HCT116 (cell line): Measurements from ENCODE around the gene TTC16. TPM values are rescaled to one million over a fixed set of nuclear protein-coding genes. Genes with fewer than 3 reads are reported as not detected.

Experiments used
- ATAC-seq: fragments of 200-7000 bp; cut with Tn5 transposase; 2 replicates; pipeline ENCODE4 v1.9.1; 2020; ENCODE audit warnings: mild to moderate bottlenecking, moderate library complexity
- BruUV-seq: library from RNA; stranded (reverse); fragments of 400-500 nt; replicated peaks from 2 replicates; lab custom pipeline; 2021; lab: Mats Ljungman, UMichigan
- CTCF ChIA-PET: fragments of 300-600 bp; sonication (Branson Sonifier 250); formaldehyde crosslinking; loops from one replicate; lab custom pipeline; 2021; ENCODE audit warnings: antibody characterized with exemption; lab: Charles Lee
- POLR2A ChIA-PET: fragments of 300-600, 350-600 bp; sonication (Branson Sonifier 250); formaldehyde crosslinking; loops from one replicate; lab custom pipeline; 2021; ENCODE audit warnings: antibody characterized with exemption; lab: Charles Lee
- RAD21 ChIA-PET, 2 experiments: fragments of 300-600 bp; sonication (Branson Sonifier 250); formaldehyde crosslinking; loops; one replicate each; lab custom pipeline; 2023; ENCODE audit warnings: low total read pairs in 2 of 2; ENCODE audit not compliant: uncharacterized antibody in 2 of 2, unreplicated experiment in 2 of 2, low non-redundant PET in 1 of 2; lab: Charles Lee
- DNase-seq: peaks from one replicate; pipeline ENCODE4 v3.0.0-alpha.2; 2010; ENCODE audit warnings: low read depth, low spot score
- H2AFZ ChIP-seq: fragments of 200-600 bp; shearing (Covaris generic), sonication (generic); 2 replicates; pipeline ENCODE4 v1.6.1; 2017; ENCODE audit warnings: low read depth, mixed run types, mixed read lengths, antibody characterized with exemption, low read length; ENCODE audit not compliant: poor library complexity, severe bottlenecking
- H3K27ac ChIP-seq: 2 replicates; pipeline ENCODE4 v1.5.1; 2012; ENCODE audit warnings: low read depth, low read length
- H3K27me3 ChIP-seq: fragments of 200-600 bp; sonication (generic); 2 replicates; pipeline ENCODE4 v1.6.1; 2016; ENCODE audit warnings: mixed run types, low read length, mixed read lengths; ENCODE audit not compliant: insufficient read depth
- H3K36me3 ChIP-seq, 2 experiments: fragments of 200-500 bp in 1 of 2; fragments of 200-600 bp in 1 of 2; sonication (Bioruptor generic) in 1 of 2; sonication (generic) in 1 of 2; 2 replicates each; pipeline versions ENCODE4 v1.5.1 to v1.6.1; 2014 to 2016; ENCODE audit warnings: low read length in 2 of 2, inconsistent platforms in 1 of 2, mixed read lengths in 1 of 2, mixed run types in 1 of 2; ENCODE audit not compliant: insufficient read depth in 2 of 2, control insufficient read depth in 1 of 2
- H3K4me1 ChIP-seq, 2 experiments: fragments of 200-600 bp in 1 of 2; sonication (generic) in 1 of 2; 2 replicates each; pipeline versions ENCODE4 v1.5.1 to v1.6.1; 2012 to 2017; ENCODE audit warnings: low read length in 2 of 2, inconsistent platforms in 1 of 2, mild to moderate bottlenecking in 1 of 2, mixed read lengths in 1 of 2, mixed run types in 1 of 2, moderate library complexity in 1 of 2; ENCODE audit not compliant: insufficient read depth in 2 of 2, control insufficient read depth in 1 of 2
- H3K4me2 ChIP-seq: fragments of 200-600 bp; sonication (generic); 2 replicates; pipeline ENCODE4 v1.6.1; 2017; ENCODE audit warnings: mixed run types, low read length, mixed read lengths
- H3K4me3 ChIP-seq, 2 experiments: fragments of 200-600 bp in 1 of 2; sonication (generic) in 1 of 2; replicated peaks in 1 of 2; 2 replicates each; pipeline ENCODE4 v1.5.1; 2011 to 2016; ENCODE audit warnings: low read length in 2 of 2, control low read depth in 1 of 2, low read depth in 1 of 2, mild to moderate bottlenecking in 1 of 2, mixed read lengths in 1 of 2, mixed run types in 1 of 2
- H3K79me2 ChIP-seq: fragments of 200-600 bp; sonication (generic); 2 replicates; pipeline ENCODE4 v1.6.1; 2017; ENCODE audit warnings: mild to moderate bottlenecking, mixed run types, low read length, moderate library complexity, mixed read lengths; ENCODE audit not compliant: insufficient read depth
- H3K9ac ChIP-seq: fragments of 200-600 bp; sonication (generic); 2 replicates; pipeline ENCODE4 v1.6.1; 2016; ENCODE audit warnings: low read length, mixed read lengths
- H3K9me2 ChIP-seq: fragments of 200-600 bp; sonication (generic), shearing (Covaris generic); 2 replicates; pipeline ENCODE4 v1.6.1; 2017; ENCODE audit warnings: mixed run types, mild to moderate bottlenecking, moderate library complexity; ENCODE audit not compliant: insufficient read depth
- H3K9me3 ChIP-seq, 2 experiments: fragments of 200-500 bp in 1 of 2; fragments of 200-600 bp in 1 of 2; sonication (Bioruptor generic) in 1 of 2; sonication (generic) in 1 of 2; 2 replicates each; pipeline ENCODE4 v1.6.1; 2014 to 2017; ENCODE audit warnings: low read length in 2 of 2, mixed read lengths in 2 of 2, inconsistent platforms in 1 of 2, low read depth in 1 of 2, mild to moderate bottlenecking in 1 of 2, mixed run types in 1 of 2, moderate library complexity in 1 of 2; ENCODE audit not compliant: control insufficient read depth in 1 of 2, insufficient read depth in 1 of 2
- H4K20me1 ChIP-seq: fragments of 200-600 bp; sonication (generic), shearing (Covaris generic); 2 replicates; pipeline ENCODE4 v1.6.1; 2017; ENCODE audit warnings: mixed run types, mild to moderate bottlenecking, moderate library complexity; ENCODE audit not compliant: insufficient read depth
- CBX3 ChIP-seq: IDR thresholded peaks from 2 replicates; pipeline ENCODE4 v1.6.1; 2012; ENCODE audit warnings: low read depth
- CTCF ChIP-seq, 3 experiments: fragments of 200-600 bp in 1 of 3; sonication (generic) in 1 of 3; IDR thresholded peaks in 2 of 3; conservative IDR thresholded peaks in 1 of 3; 2 replicates each; pipeline ENCODE4 v1.5.1; 2012 to 2017; ENCODE audit warnings: low read depth in 2 of 3, low read length in 2 of 3, antibody characterized with exemption in 1 of 3, borderline replicate concordance in 1 of 3, control low read depth in 1 of 3, mild to moderate bottlenecking in 1 of 3, mixed read lengths in 1 of 3, mixed run types in 1 of 3, moderate library complexity in 1 of 3; ENCODE audit not compliant: insufficient read depth in 1 of 3
- EGR1 ChIP-seq: IDR thresholded peaks from 2 replicates; pipeline ENCODE4 v1.6.1; 2012; ENCODE audit warnings: low read depth
- ELF1 ChIP-seq: IDR thresholded peaks from 2 replicates; pipeline ENCODE4 v1.6.1; 2012; ENCODE audit warnings: low read depth, borderline replicate concordance
- EZH2phosphoT487 ChIP-seq: fragments of 200-600 bp; IDR thresholded peaks from 2 replicates; pipeline ENCODE4 v1.6.1; 2018; ENCODE audit warnings: antibody characterized with exemption, borderline replicate concordance
- FOSL1 ChIP-seq: IDR thresholded peaks from 2 replicates; pipeline ENCODE4 v1.6.1; 2012; ENCODE audit warnings: low read depth
- JUND ChIP-seq: IDR thresholded peaks from 2 replicates; pipeline ENCODE4 v1.6.1; 2012
- POLR2A ChIP-seq: IDR thresholded peaks from 2 replicates; pipeline ENCODE4 v1.7.0; 2011; ENCODE audit warnings: borderline replicate concordance; ENCODE audit not compliant: insufficient read depth, insufficient read length; ENCODE audit errors: extremely low read depth
- POLR2AphosphoS5 ChIP-seq: IDR thresholded peaks from 2 replicates; pipeline ENCODE4 v1.6.1; 2011; ENCODE audit warnings: mild to moderate bottlenecking, low read depth, low read length, moderate library complexity
- SP1 ChIP-seq: IDR thresholded peaks from 2 replicates; pipeline ENCODE4 v1.6.1; 2012; ENCODE audit warnings: low read depth
- SRF ChIP-seq: IDR thresholded peaks from 2 replicates; pipeline ENCODE4 v1.6.1; 2012; ENCODE audit warnings: low read depth
- TCF7L2 ChIP-seq: IDR thresholded peaks from 2 replicates; pipeline ENCODE4 v1.7.0; 2011; ENCODE audit warnings: borderline replicate concordance, inconsistent platforms; ENCODE audit not compliant: insufficient read depth, insufficient read length; ENCODE audit errors: extremely low read depth
- YY1 ChIP-seq: IDR thresholded peaks from 2 replicates; pipeline ENCODE4 v1.6.1; 2011; ENCODE audit warnings: low read length, low read depth, moderate library complexity, mild to moderate bottlenecking; ENCODE audit not compliant: insufficient replicate concordance; ENCODE audit errors: extremely low read depth
- ZBTB33 ChIP-seq: IDR thresholded peaks from 2 replicates; pipeline ENCODE4 v1.6.1; 2011; ENCODE audit warnings: mild to moderate bottlenecking, low read length, moderate library complexity; ENCODE audit not compliant: insufficient replicate concordance; ENCODE audit errors: extremely low read depth
- ZFX ChIP-seq: fragments of 450-650 bp; IDR thresholded peaks from 2 replicates; pipeline ENCODE4 v1.6.1; 2017
- ZNF274 ChIP-seq: fragments of 200-500 bp; sonication (Bioruptor generic); IDR thresholded peaks from 2 replicates; pipeline ENCODE4 v1.6.1; 2014; ENCODE audit warnings: mild to moderate bottlenecking, low read depth, low read length, inconsistent platforms
- intact Hi-C: fragments of 100-400 bp; cut with micrococcal nuclease; formaldehyde crosslinking; loops from 2 replicates; pipeline ENCODE4 v1.10.0; 2022
- total RNA-seq: library from RNA; stranded (reverse); gene quantifications from one replicate; pipeline ENCODE4 v1.2.1, GENCODE V29; 2021; ENCODE audit not compliant: unreplicated experiment
- TF ChIP-seq, protein P1 (sequence below): IDR thresholded peaks from 2 replicates; pipeline ENCODE4 v1.6.1; 2012

The TTC16 gene
- total RNA-seq, 1 experiment from 2014 or later: not detected

DNA sequence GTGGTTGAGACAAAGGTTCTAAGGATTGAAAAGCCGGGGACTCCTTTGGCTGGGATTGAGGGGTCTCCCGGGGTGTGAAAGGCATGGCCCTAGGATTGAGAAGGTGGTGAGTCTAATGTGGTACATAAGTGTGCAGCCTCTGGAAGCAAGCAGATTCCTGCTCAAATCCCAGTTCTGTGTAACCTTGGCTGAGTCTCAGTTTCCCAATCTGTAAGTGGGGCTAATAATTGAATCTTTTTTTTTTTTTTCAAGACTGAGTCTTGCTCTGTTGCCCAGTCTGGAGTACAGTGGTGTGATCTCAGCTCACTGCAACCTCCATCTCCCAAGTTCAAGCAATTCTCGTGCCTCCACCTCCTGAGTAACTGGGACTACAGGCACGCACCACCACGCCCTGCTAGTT lies 56.7 kb downstream of the TTC16 start:
- Histone ChIP-seq H3K9me3 (no peaks in the 10 kb centered on the region), H3K4me2 (no peak overlapping the region)
- no TSS peak for BruUV-seq
- no peak for TF ChIP-seq ZNF274
- TF ChIP-seq, protein P1, sequence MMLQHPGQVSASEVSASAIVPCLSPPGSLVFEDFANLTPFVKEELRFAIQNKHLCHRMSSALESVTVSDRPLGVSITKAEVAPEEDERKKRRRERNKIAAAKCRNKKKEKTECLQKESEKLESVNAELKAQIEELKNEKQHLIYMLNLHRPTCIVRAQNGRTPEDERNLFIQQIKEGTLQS: no peak
- TF ChIP-seq ELF1: no peak
- TF ChIP-seq SRF: no peak
- TF ChIP-seq YY1: no peak
- TF ChIP-seq, all 23 proteins: peak for 0
- no peaks in the 10 kb centered on the region for H3K36me3 ChIP-seq
- H4K20me1 ChIP-seq: no peaks in the 10 kb centered on the region
- no peak overlapping the region for H3K9ac ChIP-seq
- ChIA-PET CTCF (no interaction called here), POLR2A (no interaction called here), RAD21 (no interaction called here)
- H2AFZ ChIP-seq: no peak overlapping the region
- intact Hi-C loops: no loop called here
- no peaks in the 10 kb centered on the region for H3K27me3 ChIP-seq
- no peak overlapping the region for H3K27ac ChIP-seq
- DNase-seq (no peak), ATAC-seq (no peak)
- H3K9me2 ChIP-seq: no peaks in the 10 kb centered on the region
- H3K79me2 ChIP-seq: no peaks in the 10 kb centered on the region
- peaks cover 13 to 21% of the 10 kb centered on the region in 2 experiments for H3K4me1 ChIP-seq
- H3K4me3 ChIP-seq: no peak overlapping the region

DNA sequence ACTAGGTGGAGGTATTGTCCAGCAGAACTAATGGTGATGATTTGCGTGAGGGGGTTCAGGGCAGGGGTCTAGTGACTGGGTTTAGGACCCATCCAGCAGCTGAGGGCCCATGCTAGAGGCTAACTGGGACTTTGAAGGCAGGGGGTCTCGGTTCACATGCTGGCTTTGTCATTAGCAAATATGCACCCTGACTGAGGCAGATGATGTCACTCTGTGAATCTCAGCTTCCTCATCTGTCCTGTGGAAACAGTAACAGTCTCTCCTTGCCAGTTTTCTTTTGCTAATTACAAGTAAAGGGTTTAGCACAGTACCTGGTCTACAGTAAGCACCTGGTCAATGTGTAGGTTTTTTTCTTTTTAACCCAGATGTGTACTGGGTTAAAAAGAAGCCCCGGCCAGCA lies 57.4 kb downstream of the TTC16 start:
- DNase-seq (no peak), ATAC-seq (no peak)
- ChIA-PET POLR2A (no interaction called here), RAD21 (no interaction called here), CTCF (no interaction called here)
- Histone ChIP-seq H3K79me2 (no peaks in the 10 kb centered on the region), H3K4me2 (no peak overlapping the region), H3K9me3 (no peaks in the 10 kb centered on the region), H4K20me1 (no peaks in the 10 kb centered on the region), H3K36me3 (no peaks in the 10 kb centered on the region), H3K9me2 (no peaks in the 10 kb centered on the region), H3K9ac (no peak overlapping the region), H3K4me1 (peaks cover 13 to 21% of the 10 kb centered on the region in 2 experiments), H3K27me3 (no peaks in the 10 kb centered on the region), H3K27ac (no peak overlapping the region), H3K4me3 (no peak overlapping the region), H2AFZ (no peak overlapping the region)
- intact Hi-C loops: no loop called here
- BruUV-seq: no TSS peak
- TF ChIP-seq CTCF (IDR thresholded peaks at IDR 0.05 in 2 of 3, conservative IDR thresholded peaks at IDR 0.05 in 1 of 3; ENCODE audit: borderline replicate concordance in 1 of 3, insufficient read depth in 1 of 3, low read depth in 2 of 3, low read length in 2 of 3) (no peak), EGR1 (no peak), EZH2phosphoT487 (no peak), JUND (no peak), ZBTB33 (no peak), CBX3 (no peak), POLR2AphosphoS5 (no peak), POLR2A (no peak), SRF (no peak), ZFX (no peak), TCF7L2 (no peak), ZNF274 (no peak), SP1 (no peak), YY1 (no peak), FOSL1 (no peak)
- TF ChIP-seq, protein P1: no peak
